Loucy (cell line): Measurements from ENCODE around the gene CUX1.

Experiments used
- EZH2phosphoT487 ChIP-seq: fragments of 200-600 bp; IDR thresholded peaks from 2 replicates; pipeline ENCODE4 v1.6.1; 2018; ENCODE audit warnings: antibody characterized with exemption, mild to moderate bottlenecking, moderate library complexity, borderline replicate concordance
- TF ChIP-seq, protein P1 (sequence below): fragments of 200-600 bp; sonication (generic); conservative IDR thresholded peaks from 2 replicates; pipeline ENCODE4 v1.5.1; 2014; ENCODE audit warnings: mild to moderate bottlenecking, antibody characterized with exemption, low read length

DNA sequence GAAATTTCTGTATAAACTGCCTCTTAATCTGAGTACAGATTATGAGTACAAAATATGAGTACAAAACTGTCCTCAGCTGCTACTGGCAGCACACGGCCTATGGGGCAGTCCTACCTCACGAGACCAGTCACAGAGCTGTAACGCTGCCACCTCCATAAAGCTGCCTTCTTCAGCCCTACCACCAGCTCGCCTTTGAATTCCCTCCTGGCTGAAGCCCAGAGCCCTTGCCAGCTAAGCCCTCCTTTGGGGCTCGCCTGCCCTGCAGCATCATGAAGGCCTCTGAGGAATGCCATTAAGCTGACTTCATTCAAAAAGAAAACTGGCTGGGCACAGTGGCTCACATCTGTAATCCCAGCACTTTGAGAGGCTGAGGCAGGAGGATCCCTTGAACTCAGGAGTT, 289.2 kb downstream of the CUX1 start:
- TF ChIP-seq, protein P1, sequence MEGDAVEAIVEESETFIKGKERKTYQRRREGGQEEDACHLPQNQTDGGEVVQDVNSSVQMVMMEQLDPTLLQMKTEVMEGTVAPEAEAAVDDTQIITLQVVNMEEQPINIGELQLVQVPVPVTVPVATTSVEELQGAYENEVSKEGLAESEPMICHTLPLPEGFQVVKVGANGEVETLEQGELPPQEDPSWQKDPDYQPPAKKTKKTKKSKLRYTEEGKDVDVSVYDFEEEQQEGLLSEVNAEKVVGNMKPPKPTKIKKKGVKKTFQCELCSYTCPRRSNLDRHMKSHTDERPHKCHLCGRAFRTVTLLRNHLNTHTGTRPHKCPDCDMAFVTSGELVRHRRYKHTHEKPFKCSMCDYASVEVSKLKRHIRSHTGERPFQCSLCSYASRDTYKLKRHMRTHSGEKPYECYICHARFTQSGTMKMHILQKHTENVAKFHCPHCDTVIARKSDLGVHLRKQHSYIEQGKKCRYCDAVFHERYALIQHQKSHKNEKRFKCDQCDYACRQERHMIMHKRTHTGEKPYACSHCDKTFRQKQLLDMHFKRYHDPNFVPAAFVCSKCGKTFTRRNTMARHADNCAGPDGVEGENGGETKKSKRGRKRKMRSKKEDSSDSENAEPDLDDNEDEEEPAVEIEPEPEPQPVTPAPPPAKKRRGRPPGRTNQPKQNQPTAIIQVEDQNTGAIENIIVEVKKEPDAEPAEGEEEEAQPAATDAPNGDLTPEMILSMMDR = no peak
- TF ChIP-seq EZH2phosphoT487 = no peak
